ENCODE results near the gene RPP25L. TPM values are rescaled to one million over a fixed set of nuclear protein-coding genes. Genes with fewer than 3 reads are reported as not detected.

RPP25L gene
- total RNA-seq = 10 to 100 TPM; 27.2 to 29.3 TPM

GRCh38 chr9:34611811-34612787 is at the start of gene RPP25L:
TSS of gene RPP25L (minus strand) at chr9:34612097. CDS start at chr9:34611296, 801 bp downstream.
- DNase-seq = peak; percentile 97
- H3K4me1 Mint-ChIP-seq = peaks cover 14% of the 10 kb centered on the region
- POLR2A ChIA-PET = interaction anchor here (0.8 to 8.0 kb wide), 6 partner anchors 8 to 154 kb away, joined by 3 to 75 read pairs (median 4); partner anchors contain the start of genes DCTN3, DNAI1, FAM219A and SIGMAR1
- peak; percentile 92 for ATAC-seq (ENCODE audit: low read depth)
- peak within 1 kb of the TSS; percentile 94 for H3K4me3 Mint-ChIP-seq
- H3K9me3 Mint-ChIP-seq = no peaks in the 10 kb centered on the region
- H3K36me3 Mint-ChIP-seq = peaks cover 8% of the 10 kb centered on the region
- H3K27me3 Mint-ChIP-seq = no peaks in the 10 kb centered on the region
- H3K27ac Mint-ChIP-seq = peak within 1 kb of the TSS; percentile 92

GRCh38 chr9:34659592-34660253 is 47.8 kb upstream of the RPP25L start:
- peaks cover 9% of the 10 kb centered on the region for H3K36me3 Mint-ChIP-seq
- DNase-seq (no peak), ATAC-seq (ENCODE audit: low read depth) (no peak)
- POLR2A ChIA-PET = interaction anchor here (0.9 to 1.2 kb wide), 2 partner anchors 11 to 13 kb away, joined by 3 to 4 read pairs; partner anchors contain the start of gene GALT
- H3K27me3 Mint-ChIP-seq = no peaks in the 10 kb centered on the region
- peaks cover 25% of the 10 kb centered on the region for H3K4me1 Mint-ChIP-seq
- no peaks in the 10 kb centered on the region for H3K9me3 Mint-ChIP-seq
- H3K4me3 Mint-ChIP-seq = no peak overlapping the region
- no peak overlapping the region for H3K27ac Mint-ChIP-seq

GRCh38 chr9:34658461-34658860 is 46.6 kb upstream of the RPP25L start:
- H3K9me3 Mint-ChIP-seq = no peaks in the 10 kb centered on the region
- POLR2A ChIA-PET = interaction anchor here (3.4 kb wide), 1 partner anchor 11 kb away, joined by 18 read pairs; the partner anchor contains the start of gene GALT

GRCh38 chr9:34656992-34657391 is 45.1 kb upstream of the RPP25L start:
- Mint-ChIP-seq H3K27me3 (no peaks in the 10 kb centered on the region), H3K4me3 (no peak overlapping the region), H3K4me1 (peaks cover 13% of the 10 kb centered on the region), H3K36me3 (peaks cover 10% of the 10 kb centered on the region), H3K9me3 (no peaks in the 10 kb centered on the region), H3K27ac (no peak overlapping the region)
- POLR2A ChIA-PET = interaction anchor here (0.6 to 3.4 kb wide), 3 partner anchors 10 to 19 kb away, joined by 3 to 18 read pairs (median 6); partner anchors contain the start of genes GALT and SIGMAR1
- ATAC-seq (ENCODE audit: low read depth) = no peak
- no peak for DNase-seq

More at GRCh38 chr9:34658461-34658860, 46.6 kb upstream of the RPP25L start:
- DNase-seq (no peak), ATAC-seq (ENCODE audit: low read depth) (no peak)
- Mint-ChIP-seq H3K36me3 (peaks cover 7% of the 10 kb centered on the region), H3K4me3 (no peak overlapping the region), H3K27me3 (no peaks in the 10 kb centered on the region), H3K27ac (no peak overlapping the region), H3K4me1 (peaks cover 16% of the 10 kb centered on the region)

GRCh38 chr9:34655394-34655793 is 43.5 kb upstream of the RPP25L start:
- no peak for ATAC-seq (ENCODE audit: low read depth)
- Mint-ChIP-seq H3K4me1 (peaks cover 12% of the 10 kb centered on the region), H3K27ac (no peak overlapping the region), H3K36me3 (peaks cover 4% of the 10 kb centered on the region), H3K27me3 (no peaks in the 10 kb centered on the region), H3K9me3 (no peaks in the 10 kb centered on the region), H3K4me3 (no peak overlapping the region)
- POLR2A ChIA-PET = interaction anchor here (1.4 to 3.4 kb wide), 2 partner anchors 8 to 13 kb away, joined by 3 to 18 read pairs; partner anchors contain the start of gene GALT
- no peak for DNase-seq

GRCh38 chr9:34654323-34655051 is 42.6 kb upstream of the RPP25L start:
- Mint-ChIP-seq H3K9me3 (no peaks in the 10 kb centered on the region), H3K27me3 (no peaks in the 10 kb centered on the region), H3K4me3 (no peak overlapping the region), H3K4me1 (peaks cover 14% of the 10 kb centered on the region), H3K27ac (no peak overlapping the region), H3K36me3 (peaks cover 5% of the 10 kb centered on the region)
- DNase-seq (no peak), ATAC-seq (ENCODE audit: low read depth) (no peak)
- POLR2A ChIA-PET = interaction anchor here (1.2 to 1.4 kb wide), 3 partner anchors 10 to 17 kb away, joined by 3 to 4 read pairs (median 3); partner anchors contain the start of gene SIGMAR1

- Mint-ChIP-seq H3K4me1 (peaks cover 16% of the 10 kb centered on the region), H3K36me3 (peaks cover 11% of the 10 kb centered on the region), H3K4me3 (no peak overlapping the region), H3K27ac (no peak overlapping the region), H3K27me3 (no peaks in the 10 kb centered on the region), H3K9me3 (no peaks in the 10 kb centered on the region)
- ATAC-seq (ENCODE audit: low read depth) = no peak
- POLR2A ChIA-PET = interaction anchor here (1.2 to 1.8 kb wide), 3 partner anchors 9 to 16 kb away, joined by 3 to 9 read pairs (median 4); partner anchors contain the start of gene SIGMAR1
- no peak for DNase-seq
Measured at GRCh38 chr9:34653151-34654072, 41.5 kb upstream of the RPP25L start.

GRCh38 chr9:34652602-34653000 is 40.7 kb upstream of the RPP25L start:
- H3K4me3 Mint-ChIP-seq = no peak overlapping the region
- peaks cover 23% of the 10 kb centered on the region for H3K4me1 Mint-ChIP-seq
- H3K27me3 Mint-ChIP-seq = no peaks in the 10 kb centered on the region
- DNase-seq (no peak), ATAC-seq (ENCODE audit: low read depth) (no peak)
- POLR2A ChIA-PET = interaction anchor here (1.1 to 1.8 kb wide), 2 partner anchors 13 to 15 kb away, joined by 4 to 9 read pairs; partner anchors contain the start of gene SIGMAR1
- H3K36me3 Mint-ChIP-seq = peaks cover 18% of the 10 kb centered on the region
- H3K9me3 Mint-ChIP-seq = no peaks in the 10 kb centered on the region
- no peak overlapping the region for H3K27ac Mint-ChIP-seq

GRCh38 chr9:34651876-34652601 is 40.1 kb upstream of the RPP25L start, which contains the start of gene IL11RA:
TSS of gene IL11RA (plus strand) at chr9:34652185. CDS start at chr9:34655218, 3,033 bp downstream.
- no peaks in the 10 kb centered on the region for H3K9me3 Mint-ChIP-seq
- POLR2A ChIA-PET = interaction anchor here (1.1 to 1.8 kb wide), 3 partner anchors 10 to 14 kb away, joined by 4 to 9 read pairs (median 6); partner anchors contain the start of genes CCL27 and SIGMAR1
- peaks cover 21% of the 10 kb centered on the region for H3K36me3 Mint-ChIP-seq
- no peaks in the 10 kb centered on the region for H3K27me3 Mint-ChIP-seq
- H3K4me3 Mint-ChIP-seq = no peak within 1 kb of the TSS
- H3K4me1 Mint-ChIP-seq = peaks cover 26% of the 10 kb centered on the region
- DNase-seq (no peak), ATAC-seq (ENCODE audit: low read depth) (peak; percentile 23)
- H3K27ac Mint-ChIP-seq = peak within 1 kb of the TSS; percentile 25

GRCh38 chr9:34651321-34651720 is 39.4 kb upstream of the RPP25L start:
- Mint-ChIP-seq H3K36me3 (peaks cover 21% of the 10 kb centered on the region), H3K9me3 (no peaks in the 10 kb centered on the region), H3K27ac (no peak overlapping the region), H3K4me1 (peaks cover 27% of the 10 kb centered on the region), H3K27me3 (no peaks in the 10 kb centered on the region), H3K4me3 (no peak overlapping the region)
- POLR2A ChIA-PET = interaction anchor here (1.2 to 1.8 kb wide), 2 partner anchors 10 to 14 kb away, joined by 6 to 9 read pairs; partner anchors contain the start of genes CCL27 and SIGMAR1
- no peak for DNase-seq
- no peak for ATAC-seq (ENCODE audit: low read depth)

GRCh38 chr9:34650816-34651215 is 38.9 kb upstream of the RPP25L start:
- Mint-ChIP-seq H3K27me3 (no peaks in the 10 kb centered on the region), H3K4me1 (peaks cover 29% of the 10 kb centered on the region), H3K4me3 (no peak overlapping the region), H3K27ac (no peak overlapping the region), H3K9me3 (no peaks in the 10 kb centered on the region), H3K36me3 (peaks cover 21% of the 10 kb centered on the region)
- ATAC-seq (ENCODE audit: low read depth) (no peak), DNase-seq (no peak)
- POLR2A ChIA-PET = no interaction called here

Data from activated naive CD8-positive, alpha-beta T cell treated with anti-CD3 and anti-CD28 coated beads, Interleukin-2, amount 10 ng/mL, durations not matched to agents 7 days and 5 days (primary cell).